Measurements from ENCODE around the gene PEX11G. TPM values are rescaled to one million over a fixed set of nuclear protein-coding genes. Genes with fewer than 3 reads are reported as not detected.

The PEX11G gene
- polyA plus RNA-seq, 1 donor from 2014 or later, result 1.3 TPM

DNA sequence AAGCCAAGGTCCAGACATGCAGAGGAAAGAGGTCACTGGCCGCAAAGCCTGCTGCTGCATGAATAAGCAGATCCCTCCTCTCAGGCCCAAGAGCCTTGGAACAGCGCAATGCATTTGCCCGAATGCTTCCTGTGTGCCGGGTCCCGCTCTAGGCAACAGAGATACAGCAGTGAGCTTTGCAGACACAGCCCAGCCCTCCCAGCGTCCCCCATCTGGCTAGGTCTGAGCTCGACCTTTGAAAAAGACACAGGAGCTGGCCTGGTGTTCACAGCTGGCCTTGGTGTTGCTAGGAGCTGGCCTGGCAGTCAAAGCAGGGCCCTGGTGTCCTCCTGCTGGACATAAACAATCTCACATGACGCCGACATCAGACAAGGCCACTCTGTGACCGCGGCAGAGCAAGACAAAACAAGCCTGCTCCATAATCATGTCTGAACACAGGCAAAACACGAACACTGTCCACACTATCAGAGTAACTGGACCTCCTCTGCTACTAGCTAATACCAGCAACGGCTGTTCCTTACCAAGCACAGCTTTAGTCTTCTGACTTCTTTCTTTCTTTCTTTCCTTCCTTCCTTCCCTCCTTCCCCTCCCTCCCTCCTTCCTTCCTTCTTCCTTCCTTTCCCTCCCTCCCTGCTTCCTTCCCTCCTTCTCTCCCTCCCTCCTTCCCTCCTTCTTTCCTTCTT lies 5.7 kb upstream of the PEX11G start:
- no peaks in the 10 kb centered on the region for H3K9me2 ChIP-seq (ENCODE audit: insufficient read depth, low read length)
- H3K27me3 ChIP-seq (ENCODE audit: insufficient read depth, low read depth, low read length), result no peaks in the 10 kb centered on the region
- no peaks in the 10 kb centered on the region for H3F3A ChIP-seq (ENCODE audit: insufficient read depth, low read length, poor library complexity, severe bottlenecking)
- H3K9me3 ChIP-seq (ENCODE audit: low read length), result no peaks in the 10 kb centered on the region
- H3K79me2 ChIP-seq (replicated peaks; ENCODE audit: insufficient read depth, low read length), result no peaks in the 10 kb centered on the region
- H3K4me2 ChIP-seq (ENCODE audit: low read length), result no peak overlapping the region
- TF ChIP-seq RAD21 (conservative IDR thresholded peaks at IDR 0.05) (no peak), POLR2AphosphoS5 (IDR thresholded peaks at IDR 0.05) (peak; percentile 15)
- H4K20me1 ChIP-seq (ENCODE audit: insufficient read depth), result no peaks in the 10 kb centered on the region
- H2AFZ ChIP-seq (ENCODE audit: low read depth, low read length), result no peak overlapping the region
- H3K36me3 ChIP-seq (ENCODE audit: insufficient read depth, low read length), result no peaks in the 10 kb centered on the region
- H3K9ac ChIP-seq (ENCODE audit: low read length), result peak overlapping the region; percentile 4
- H3K4me3 ChIP-seq (ENCODE audit: low read length), result no peak overlapping the region
- H3K27ac ChIP-seq (ENCODE audit: low read length), result peak overlapping the region; percentile 32

DNA sequence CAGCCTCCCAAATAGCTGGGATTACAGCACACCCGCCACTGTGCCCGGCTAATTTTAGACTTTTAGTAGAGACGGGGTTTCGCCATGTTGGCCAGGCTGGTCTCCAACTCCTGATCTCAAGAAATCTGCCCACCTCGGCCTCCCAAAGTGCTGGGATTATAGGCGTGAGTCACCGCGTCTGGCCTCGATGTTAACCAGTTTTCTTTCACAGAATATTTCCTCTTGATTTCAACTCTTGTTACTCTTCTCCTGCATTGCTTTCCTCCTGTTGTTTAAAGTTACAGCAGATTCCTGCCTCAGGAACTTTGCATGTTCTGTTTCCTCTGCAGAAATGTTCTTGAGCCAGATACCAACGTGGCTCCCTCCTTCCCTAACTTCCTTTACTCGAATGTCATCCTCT lies 3.7 kb upstream of the PEX11G start:
- no peaks in the 10 kb centered on the region for H3F3A ChIP-seq (ENCODE audit: insufficient read depth, low read length, poor library complexity, severe bottlenecking)
- no peaks in the 10 kb centered on the region for H3K9me2 ChIP-seq (ENCODE audit: insufficient read depth, low read length)
- no peak for TF ChIP-seq SMC3 (conservative IDR thresholded peaks at IDR 0.05; ENCODE audit: poor library complexity)
- no peak for TF ChIP-seq EP300 (conservative IDR thresholded peaks at IDR 0.05; ENCODE audit: poor library complexity, severe bottlenecking)
- no peak for TF ChIP-seq RAD21 (conservative IDR thresholded peaks at IDR 0.05)
- no peak for TF ChIP-seq MXI1 (conservative IDR thresholded peaks at IDR 0.05; ENCODE audit: poor library complexity, severe bottlenecking)
- no peak for TF ChIP-seq TAF1 (IDR thresholded peaks at IDR 0.05; ENCODE audit: low read depth)
- TF ChIP-seq EZH2 (IDR thresholded peaks at IDR 0.05; ENCODE audit: borderline replicate concordance, insufficient read depth, low read length, poor library complexity, severe bottlenecking), result no peak
- TF ChIP-seq, protein P1, sequence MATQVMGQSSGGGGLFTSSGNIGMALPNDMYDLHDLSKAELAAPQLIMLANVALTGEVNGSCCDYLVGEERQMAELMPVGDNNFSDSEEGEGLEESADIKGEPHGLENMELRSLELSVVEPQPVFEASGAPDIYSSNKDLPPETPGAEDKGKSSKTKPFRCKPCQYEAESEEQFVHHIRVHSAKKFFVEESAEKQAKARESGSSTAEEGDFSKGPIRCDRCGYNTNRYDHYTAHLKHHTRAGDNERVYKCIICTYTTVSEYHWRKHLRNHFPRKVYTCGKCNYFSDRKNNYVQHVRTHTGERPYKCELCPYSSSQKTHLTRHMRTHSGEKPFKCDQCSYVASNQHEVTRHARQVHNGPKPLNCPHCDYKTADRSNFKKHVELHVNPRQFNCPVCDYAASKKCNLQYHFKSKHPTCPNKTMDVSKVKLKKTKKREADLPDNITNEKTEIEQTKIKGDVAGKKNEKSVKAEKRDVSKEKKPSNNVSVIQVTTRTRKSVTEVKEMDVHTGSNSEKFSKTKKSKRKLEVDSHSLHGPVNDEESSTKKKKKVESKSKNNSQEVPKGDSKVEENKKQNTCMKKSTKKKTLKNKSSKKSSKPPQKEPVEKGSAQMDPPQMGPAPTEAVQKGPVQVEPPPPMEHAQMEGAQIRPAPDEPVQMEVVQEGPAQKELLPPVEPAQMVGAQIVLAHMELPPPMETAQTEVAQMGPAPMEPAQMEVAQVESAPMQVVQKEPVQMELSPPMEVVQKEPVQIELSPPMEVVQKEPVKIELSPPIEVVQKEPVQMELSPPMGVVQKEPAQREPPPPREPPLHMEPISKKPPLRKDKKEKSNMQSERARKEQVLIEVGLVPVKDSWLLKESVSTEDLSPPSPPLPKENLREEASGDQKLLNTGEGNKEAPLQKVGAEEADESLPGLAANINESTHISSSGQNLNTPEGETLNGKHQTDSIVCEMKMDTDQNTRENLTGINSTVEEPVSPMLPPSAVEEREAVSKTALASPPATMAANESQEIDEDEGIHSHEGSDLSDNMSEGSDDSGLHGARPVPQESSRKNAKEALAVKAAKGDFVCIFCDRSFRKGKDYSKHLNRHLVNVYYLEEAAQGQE (IDR thresholded peaks at IDR 0.05; ENCODE audit: borderline replicate concordance), result no peak
- no peak for TF ChIP-seq POLR2AphosphoS5 (IDR thresholded peaks at IDR 0.05)
- TF ChIP-seq, protein P2, sequence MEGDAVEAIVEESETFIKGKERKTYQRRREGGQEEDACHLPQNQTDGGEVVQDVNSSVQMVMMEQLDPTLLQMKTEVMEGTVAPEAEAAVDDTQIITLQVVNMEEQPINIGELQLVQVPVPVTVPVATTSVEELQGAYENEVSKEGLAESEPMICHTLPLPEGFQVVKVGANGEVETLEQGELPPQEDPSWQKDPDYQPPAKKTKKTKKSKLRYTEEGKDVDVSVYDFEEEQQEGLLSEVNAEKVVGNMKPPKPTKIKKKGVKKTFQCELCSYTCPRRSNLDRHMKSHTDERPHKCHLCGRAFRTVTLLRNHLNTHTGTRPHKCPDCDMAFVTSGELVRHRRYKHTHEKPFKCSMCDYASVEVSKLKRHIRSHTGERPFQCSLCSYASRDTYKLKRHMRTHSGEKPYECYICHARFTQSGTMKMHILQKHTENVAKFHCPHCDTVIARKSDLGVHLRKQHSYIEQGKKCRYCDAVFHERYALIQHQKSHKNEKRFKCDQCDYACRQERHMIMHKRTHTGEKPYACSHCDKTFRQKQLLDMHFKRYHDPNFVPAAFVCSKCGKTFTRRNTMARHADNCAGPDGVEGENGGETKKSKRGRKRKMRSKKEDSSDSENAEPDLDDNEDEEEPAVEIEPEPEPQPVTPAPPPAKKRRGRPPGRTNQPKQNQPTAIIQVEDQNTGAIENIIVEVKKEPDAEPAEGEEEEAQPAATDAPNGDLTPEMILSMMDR (IDR thresholded peaks at IDR 0.05; ENCODE audit: poor library complexity, severe bottlenecking), result no peak
- H2AFZ ChIP-seq (ENCODE audit: low read depth, low read length), result no peak overlapping the region
- no peak overlapping the region for H3K27ac ChIP-seq (ENCODE audit: low read length)
- H3K79me2 ChIP-seq (replicated peaks; ENCODE audit: insufficient read depth, low read length), result no peaks in the 10 kb centered on the region
- H4K20me1 ChIP-seq (ENCODE audit: insufficient read depth), result no peaks in the 10 kb centered on the region
- no peak overlapping the region for H3K4me3 ChIP-seq (ENCODE audit: low read length)
- no peak overlapping the region for H3K9ac ChIP-seq (ENCODE audit: low read length)
- H3K9me3 ChIP-seq (ENCODE audit: low read length), result no peaks in the 10 kb centered on the region
- no peak overlapping the region for H3K4me2 ChIP-seq (ENCODE audit: low read length)
- no peaks in the 10 kb centered on the region for H3K27me3 ChIP-seq (ENCODE audit: insufficient read depth, low read depth, low read length)
- no peaks in the 10 kb centered on the region for H3K36me3 ChIP-seq (ENCODE audit: insufficient read depth, low read length)
